ENCODE measurements around the gene MSI2.
A peak's percentile ranks its signal among the peaks of the same experiment; 100 is the strongest.

Gene MSI2

DNA sequence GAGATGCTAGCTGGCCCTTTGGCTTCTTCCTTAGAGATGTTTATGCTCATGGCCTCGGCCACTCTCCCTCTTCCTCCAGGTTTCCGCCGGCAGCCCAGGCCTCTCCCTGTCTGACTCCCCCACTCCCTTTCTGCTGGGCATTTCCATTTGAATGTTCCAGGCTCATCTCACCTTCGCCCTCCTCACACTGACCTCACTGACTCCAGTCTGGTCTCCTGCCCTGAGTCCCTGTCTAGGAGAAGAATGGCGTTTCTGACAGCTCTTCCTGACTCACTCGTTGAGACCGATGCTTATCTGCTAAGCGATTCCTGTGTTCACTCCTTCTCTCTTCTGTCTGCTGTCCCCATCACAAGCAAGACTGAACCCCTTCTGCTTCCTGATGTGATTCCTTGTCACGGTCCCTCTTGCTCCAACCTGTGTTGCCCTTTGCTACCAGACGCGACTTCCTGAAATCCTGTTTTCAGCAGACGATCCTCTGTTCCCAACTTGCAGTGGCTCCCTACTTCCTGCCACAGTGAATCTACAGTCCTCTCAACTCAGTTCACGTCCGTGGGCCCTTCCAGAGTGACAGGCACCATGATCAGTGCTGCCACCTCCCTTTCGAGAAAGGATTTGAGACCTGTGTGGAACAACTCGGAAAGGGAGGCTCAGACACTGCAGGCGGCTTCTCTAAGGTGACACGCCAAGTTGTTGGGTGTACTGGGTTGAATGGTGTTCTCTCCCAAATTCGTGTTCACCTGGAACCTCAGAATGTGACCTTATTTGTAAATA is 176.4 kb downstream of the MSI2 start:
- no peak for DNase-seq (ENCODE audit: low read depth in 3 of 3, low spot score in 1 of 3)

DNA sequence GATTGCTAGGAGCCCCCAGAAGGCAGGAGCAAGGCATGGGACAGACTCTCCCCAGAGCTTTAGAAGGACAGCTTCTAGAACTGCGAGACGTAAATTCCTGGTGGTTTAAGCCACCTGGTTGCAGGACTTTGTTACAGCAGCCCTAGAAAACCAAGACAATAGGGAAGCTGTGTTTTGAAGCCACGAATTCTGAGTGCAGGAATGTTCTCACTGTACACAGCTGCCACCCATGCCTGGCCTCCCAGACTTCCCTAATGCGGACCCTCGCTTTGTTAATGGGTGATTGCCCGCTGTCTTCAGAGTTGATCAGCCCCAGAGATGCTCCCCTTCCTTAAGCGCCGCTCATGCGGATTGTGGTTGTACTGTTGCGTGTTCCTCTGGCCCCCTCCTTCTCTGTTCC is 177.1 kb downstream of the MSI2 start:
- no peak for DNase-seq (ENCODE audit: low read depth in 3 of 3, low spot score in 1 of 3)

DNA sequence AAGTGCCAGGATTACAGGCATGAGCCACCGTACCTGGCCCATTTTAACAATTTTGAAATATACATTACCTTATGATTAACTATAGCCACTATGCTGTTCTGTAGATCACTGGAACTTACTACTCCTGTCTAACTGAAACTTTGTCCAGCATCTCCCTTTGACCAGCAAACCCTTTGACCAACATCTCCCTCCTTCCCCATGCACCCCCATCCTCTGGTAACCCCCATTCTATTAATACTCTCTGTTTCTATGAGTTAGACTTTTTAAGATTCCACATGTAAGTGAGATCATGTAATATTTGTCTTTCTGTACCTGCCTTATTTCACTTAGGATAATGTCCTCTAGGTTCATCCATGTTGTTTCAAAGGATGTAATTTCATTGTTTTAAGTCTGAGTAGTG is 178.0 kb downstream of the MSI2 start:
- no peak for DNase-seq (ENCODE audit: low read depth in 3 of 3, low spot score in 1 of 3)

DNA sequence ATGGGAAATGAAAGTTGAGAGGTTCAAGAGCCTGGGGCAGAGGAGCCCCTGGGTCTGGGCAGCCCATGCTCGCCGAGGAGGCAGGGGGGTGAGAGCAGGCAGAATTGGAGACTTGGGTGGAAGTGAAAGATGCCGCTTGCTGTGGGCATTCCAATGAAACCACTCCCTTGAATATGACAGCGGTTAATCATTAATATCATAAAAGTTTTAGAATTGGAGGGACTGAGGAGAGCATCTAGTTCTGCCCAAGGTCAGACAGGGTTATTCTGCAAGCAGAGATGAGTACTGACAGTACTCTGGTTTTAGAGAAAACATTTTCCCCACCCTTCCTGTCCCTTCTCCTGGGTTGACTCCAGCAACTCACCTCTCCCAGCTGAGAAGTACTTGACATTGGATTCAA is 180.2 kb downstream of the MSI2 start:
- DNase-seq (ENCODE audit: low read depth in 3 of 3, low spot score in 1 of 3) = no peak

DNA sequence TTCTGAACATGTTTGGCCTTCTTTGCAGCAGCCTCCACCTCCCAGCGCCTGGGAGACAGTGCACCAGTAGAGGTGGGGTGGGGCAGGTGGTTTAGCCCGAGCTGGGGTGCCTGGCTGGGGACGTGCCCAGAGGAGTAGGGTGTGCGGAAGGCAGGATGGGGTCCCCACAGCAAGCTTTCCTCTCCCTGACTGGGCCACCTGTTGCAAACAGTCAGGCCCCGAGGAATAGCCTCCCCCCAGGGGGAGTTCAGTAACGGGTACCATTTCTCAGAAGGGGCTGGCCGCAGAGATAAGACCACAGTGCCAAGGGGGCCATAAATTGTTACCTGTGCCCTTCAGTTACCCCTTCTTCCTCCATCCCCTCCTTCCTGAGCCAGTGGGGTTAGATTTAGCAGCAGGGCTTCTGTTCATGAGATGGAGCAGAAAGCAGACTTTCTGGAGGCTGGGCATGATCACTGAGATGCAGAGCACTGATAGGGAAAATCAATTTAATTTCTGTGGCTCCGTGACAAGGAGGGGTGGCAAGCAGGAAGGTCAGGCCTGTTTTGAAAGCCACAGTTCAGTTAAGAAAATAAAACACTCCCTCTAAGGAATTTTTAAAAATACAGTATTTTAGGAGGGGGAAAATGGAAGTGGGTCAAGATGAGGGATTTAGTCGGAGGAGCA is 181.9 kb downstream of the MSI2 start:
- DNase-seq (ENCODE audit: low read depth in 3 of 3, low spot score in 1 of 3) = no peak

DNA sequence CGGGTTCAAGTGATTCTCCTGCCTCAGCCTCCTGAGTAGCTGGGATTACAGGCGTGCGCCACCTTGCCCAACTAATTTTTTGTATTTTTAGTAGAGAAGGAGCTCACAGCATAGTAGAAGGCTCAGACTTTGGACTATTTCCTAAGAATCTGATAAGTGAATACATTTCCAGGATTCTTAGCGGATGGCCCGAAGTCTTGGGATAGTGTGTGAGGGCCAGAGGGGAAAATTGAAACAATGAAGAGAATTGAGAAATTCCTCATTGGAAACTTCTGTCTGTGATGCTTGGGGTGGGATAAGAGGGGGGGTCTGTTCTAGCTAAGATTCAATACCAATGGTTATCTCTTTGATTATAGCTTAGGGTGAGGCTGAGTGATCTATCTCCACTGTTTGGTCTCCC is 183.3 kb downstream of the MSI2 start:
- no peak for DNase-seq (ENCODE audit: low read depth in 3 of 3, low spot score in 1 of 3)

DNA sequence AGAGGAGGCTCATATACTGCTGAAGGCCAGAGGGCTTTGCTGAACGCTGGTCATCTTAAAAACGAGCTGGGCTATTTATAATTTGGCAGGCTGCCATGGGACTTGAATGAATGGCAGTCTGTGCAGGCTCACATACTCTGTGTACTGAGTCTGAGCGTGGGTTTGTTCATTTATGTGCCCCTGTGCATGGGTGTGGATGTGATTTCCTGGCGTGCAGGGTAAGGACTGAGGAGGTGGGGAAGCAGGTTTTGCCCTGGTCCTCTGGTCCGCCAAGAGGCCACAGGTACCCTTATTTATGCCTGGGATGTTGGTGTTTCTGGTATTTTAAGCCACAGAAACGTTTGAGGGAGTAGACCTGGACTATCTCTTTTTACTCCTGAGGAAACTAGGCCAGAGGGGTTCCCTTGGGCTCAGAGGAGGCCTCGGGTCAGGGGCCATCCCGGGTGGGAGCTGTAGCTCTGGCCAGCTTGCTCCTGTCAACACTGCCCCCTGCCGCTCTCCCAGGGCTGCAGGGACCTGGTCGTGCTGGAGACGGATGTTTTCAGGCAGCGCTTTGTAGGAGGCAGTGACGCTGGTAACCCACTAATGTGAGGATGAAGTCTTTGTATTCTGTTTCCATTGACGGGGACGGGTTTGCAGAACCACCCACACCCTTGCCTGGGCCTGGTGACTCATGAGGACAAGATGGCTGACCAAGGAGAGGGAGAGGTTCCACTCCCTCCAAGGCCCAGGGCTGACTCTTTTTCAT is 184.4 kb downstream of the MSI2 start:
- peak; percentile 23 to 49 (median 38) for DNase-seq (ENCODE audit: low read depth in 3 of 3, low spot score in 1 of 3)

DNA sequence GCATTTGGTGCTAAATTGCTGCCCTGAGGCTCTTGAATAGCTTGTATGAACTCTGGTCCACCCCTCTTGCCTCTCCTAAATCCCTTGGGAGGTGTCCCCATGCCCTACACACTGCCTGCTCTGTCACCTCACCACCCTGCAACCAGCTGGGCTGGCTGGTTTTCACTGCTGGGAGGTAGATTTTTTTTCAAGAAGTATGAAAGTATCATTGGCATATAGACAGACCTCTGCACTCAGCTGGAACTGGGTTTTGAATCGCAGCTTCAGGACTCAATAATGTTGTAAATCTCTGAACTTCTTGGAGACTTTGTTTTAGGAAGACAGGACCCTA is 184.9 kb downstream of the MSI2 start:
- no peak for DNase-seq (ENCODE audit: low read depth in 3 of 3, low spot score in 1 of 3)

DNA sequence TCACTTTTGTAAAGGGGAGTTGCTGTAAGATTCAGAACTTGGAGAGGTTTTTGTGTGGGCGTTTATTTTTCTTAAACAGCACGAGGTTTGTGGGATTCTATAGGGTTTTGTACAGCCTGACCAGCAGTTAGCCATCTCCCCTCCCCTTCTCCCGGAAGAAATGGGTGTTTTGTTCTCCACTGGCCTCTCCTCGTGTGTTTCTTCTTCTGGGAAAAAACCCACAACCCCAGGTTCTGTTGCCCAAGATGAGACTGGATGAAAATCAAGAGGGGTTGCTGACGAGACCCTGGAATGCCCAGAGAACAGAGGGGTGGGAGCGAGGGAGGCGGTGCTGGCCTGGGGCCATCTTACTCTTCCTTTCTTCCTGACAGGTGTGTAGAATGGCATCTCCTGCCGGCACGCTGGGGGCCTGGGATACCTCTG is 186.1 kb downstream of the MSI2 start:
- DNase-seq (ENCODE audit: low read depth in 3 of 3, low spot score in 1 of 3) = no peak

DNA sequence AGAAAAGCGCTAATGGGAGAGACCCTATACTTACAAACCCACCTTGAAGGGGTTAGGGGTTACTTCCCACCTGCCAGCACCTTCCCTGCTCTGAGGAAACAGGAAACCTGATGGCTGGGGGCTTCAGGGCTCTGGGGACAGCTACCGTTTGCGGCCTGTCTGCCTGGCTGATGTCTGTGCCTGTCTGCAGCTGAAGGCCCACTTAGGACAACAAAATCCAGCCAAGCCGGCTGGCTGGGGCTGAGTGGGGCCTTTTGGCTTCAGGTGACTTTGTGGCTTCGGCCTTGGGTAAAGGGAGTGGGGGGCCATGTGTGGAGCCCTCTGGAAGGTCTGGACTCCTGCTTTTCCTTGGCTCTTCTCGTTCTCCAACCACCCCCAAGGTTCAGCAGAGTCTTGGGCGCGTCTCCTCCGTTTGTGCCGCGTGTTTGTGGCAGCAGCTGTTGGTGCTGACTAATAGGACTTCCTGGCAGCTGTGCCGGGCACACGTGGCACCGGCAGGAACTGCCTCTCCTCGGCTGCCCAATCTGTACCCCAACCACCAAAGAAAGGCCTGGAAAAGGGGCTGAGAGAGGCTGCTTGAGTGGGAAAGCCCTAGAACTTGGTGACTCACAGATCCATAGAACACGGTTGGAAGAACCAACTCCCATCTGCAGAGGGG is 186.7 kb downstream of the MSI2 start:
- DNase-seq (ENCODE audit: low read depth in 3 of 3, low spot score in 1 of 3) = peak; percentile 13 to 41 (median 22)

DNA sequence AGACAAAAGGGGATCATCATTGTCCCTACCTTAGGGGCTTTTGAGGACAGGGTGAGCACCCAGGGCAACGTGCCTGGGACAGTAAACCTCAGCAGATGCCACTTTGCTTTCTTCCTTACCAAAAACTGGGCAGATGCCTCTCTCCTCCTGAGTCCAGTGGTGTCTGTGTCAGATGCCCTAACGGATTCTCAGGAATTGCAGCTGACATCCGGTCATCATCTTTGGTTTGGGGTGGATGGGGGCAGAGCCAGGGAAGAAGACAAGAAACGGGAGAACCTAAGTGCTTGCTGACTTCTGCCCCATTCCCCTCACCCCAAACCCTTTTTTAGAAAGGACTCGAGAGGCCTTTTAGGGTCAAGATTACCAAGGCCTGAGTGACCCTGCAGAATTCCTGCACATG is 187.5 kb downstream of the MSI2 start:
- DNase-seq (ENCODE audit: low read depth in 3 of 3, low spot score in 1 of 3) = no peak

DNA sequence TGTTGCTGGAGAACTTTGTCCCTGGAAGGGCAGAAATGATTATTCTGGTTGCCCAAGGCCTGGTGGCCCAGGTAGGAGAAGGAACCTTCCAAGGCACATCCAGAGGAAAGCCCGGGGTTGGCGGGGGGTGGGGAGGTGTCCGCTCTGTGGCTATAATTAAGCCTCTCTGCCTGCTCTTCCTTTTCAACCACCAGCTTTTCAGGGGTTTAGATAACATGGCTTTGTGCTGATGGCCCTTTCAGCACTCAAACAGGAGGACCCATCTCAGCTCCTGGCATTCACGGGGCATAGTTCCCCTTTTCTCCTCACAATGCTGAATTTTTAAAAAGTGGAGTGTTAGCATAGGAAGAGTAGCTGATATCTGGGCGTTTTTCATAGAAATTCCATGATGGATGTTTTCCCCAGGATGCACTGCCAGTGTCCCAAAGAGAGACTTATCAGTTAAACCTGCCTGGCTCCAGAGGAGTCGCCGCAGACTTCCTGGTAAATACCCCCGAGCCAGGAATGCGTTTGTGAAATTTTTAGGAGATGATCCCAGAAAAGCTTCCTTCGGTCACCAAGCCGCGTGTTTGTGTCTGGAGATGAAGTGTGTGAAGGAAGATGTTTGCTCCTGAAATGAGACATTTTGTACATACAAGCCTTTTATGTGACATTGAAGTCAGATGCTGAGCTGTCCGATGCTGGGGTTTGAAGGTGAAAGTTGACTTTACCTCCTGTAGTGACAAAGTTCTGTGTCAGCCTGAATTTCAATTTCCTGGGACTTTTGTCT is 188.5 kb downstream of the MSI2 start:
- no peak for DNase-seq (ENCODE audit: low read depth in 3 of 3, low spot score in 1 of 3)

DNA sequence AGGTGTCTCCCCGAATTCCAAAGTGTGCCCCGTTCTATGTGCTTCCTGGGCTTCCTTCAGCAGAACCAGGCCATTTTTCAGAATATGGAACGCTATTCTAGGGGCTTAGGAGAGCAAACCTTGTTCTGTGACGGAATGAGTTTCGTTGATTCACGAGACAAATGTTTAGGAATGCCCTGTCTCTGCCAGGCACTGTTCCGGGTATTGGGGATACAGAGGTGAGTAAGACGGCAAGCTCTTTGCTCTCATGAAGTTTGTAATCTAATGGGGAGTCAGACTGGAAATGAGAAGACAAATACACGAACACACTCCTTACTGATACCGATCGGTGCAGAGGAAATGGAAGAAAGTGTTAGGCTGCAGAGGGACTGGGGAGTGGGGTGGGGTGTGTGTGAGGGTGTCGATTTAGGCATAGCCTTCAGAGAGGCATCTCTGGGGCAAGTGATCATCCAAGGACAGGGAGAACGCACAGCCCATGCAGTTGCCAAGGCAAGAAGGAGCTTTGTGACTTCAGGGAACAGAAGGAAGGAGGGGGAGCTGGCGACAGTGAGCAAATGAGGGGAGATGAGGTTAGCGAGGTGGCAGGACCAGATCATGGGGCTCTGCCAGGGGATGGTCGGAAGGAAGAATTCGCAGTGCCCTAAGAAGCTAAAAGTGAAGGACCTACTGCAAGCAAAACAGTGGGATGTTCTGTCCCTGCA is 189.6 kb downstream of the MSI2 start:
- DNase-seq (ENCODE audit: low read depth in 3 of 3, low spot score in 1 of 3) = no peak

DNA sequence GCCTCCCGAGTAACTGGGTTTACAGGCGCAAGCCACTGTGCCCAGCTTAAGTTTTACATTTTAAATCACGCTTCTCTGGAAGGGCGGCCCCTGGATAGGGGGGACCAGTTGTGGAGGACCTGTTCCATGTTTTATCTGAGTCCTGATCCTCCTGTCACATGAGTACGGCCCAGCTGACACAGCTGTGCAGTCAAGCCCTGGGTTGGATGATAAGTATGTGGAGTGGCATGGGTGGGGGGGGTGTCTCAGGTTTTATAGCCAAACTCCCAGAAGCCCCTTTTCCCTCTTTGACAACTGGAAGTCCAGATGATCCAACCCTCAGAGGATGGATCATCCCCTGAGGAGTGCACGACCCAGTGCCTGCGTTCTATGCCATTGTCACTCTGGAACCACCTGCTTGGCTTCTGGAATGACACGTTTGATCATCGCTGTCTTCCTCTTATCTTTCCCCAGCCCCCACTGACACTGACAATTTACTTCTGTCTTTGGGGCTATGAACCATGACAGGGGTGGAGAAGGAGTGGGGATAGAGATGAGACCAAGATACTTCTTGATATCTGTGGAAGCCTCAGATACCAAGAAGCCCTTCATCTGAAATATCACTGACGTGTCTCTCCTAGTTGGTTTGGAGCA is 191.2 kb downstream of the MSI2 start:
- no peak for DNase-seq (ENCODE audit: low read depth in 3 of 3, low spot score in 1 of 3)

DNA sequence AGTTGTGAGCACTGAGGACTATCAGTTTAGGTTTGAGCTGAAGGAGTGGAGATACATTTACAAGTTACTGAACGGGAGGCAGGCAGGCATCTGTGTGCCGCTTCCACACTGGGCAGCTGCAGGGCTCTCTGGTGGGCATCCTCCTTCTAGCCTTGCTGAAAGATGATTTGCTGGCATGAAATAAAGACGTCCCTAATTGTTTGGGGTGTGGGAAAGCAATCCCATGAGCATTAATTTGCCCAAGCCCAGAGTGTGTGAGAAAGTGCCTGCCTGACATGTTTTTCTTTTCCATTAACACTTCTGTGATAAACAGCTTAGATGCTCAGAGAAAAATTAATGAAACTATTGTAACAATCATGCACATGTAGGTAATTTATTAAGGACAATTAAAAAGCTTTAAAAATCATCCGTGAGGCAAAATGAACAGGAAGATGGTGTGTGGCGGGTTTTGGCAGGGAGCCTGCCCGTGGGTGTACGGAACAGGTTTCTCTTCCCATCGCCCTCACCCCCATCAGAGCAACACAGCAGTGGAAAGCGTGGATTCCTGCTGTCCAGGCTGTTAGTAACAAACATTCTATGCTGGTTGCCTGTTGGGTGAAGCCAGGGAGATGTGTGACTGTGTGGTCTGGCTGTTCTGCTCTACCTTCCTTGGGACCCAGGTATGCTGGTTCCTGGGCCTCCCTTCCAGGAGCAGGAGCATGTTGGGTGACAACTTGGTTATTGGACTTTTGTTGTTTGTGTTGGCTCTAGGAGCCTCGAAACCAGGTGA is 191.9 kb downstream of the MSI2 start:
- no peak for DNase-seq (ENCODE audit: low read depth in 3 of 3, low spot score in 1 of 3)

DNA sequence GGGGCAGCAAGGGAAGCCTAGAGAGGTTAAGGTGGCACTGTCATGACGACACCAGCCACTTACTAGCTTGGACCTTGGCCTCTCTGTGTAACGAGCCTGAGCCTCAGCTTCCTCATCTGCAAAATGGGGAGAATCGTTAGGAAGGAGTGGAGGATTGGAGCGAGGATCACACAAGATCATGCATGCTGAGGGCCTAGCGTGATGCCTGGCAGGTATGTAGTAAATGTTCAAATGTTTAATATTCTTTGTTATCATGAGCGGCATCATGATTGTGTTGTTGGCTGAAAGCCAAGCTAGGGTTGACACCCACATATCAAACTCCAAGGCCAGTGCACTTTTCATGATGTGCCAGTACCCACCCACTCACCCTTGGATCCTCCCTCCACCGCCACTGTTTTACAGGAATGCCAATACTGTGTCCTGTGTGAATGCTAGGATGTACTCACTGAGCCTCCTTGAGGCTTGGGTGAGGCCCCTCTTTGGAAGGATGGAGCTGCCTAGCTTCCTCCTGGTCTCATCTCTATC is 192.5 kb downstream of the MSI2 start:
- no peak for DNase-seq (ENCODE audit: low read depth in 3 of 3, low spot score in 1 of 3)

DNA sequence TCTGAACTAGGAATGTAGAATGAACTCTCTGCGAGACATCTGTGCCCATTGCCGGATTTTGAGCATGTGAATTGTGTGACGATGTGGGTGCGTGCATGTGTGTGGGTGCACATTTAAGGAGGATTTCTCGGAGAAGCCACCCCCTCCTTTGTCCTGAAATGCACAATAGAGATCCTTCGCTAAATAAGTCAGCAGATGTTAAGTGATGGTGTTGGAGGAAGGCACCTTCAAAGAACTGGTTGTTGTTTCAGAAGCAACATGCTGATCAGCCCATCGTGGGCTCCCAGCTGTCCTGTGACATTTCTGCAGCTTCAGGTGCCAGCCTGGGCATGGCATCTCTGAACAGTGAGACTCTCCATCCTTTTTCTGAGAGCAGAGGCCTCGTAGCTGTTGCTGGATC is 194.9 kb downstream of the MSI2 start:
- DNase-seq (ENCODE audit: low read depth in 3 of 3, low spot score in 1 of 3) = no peak

DNA sequence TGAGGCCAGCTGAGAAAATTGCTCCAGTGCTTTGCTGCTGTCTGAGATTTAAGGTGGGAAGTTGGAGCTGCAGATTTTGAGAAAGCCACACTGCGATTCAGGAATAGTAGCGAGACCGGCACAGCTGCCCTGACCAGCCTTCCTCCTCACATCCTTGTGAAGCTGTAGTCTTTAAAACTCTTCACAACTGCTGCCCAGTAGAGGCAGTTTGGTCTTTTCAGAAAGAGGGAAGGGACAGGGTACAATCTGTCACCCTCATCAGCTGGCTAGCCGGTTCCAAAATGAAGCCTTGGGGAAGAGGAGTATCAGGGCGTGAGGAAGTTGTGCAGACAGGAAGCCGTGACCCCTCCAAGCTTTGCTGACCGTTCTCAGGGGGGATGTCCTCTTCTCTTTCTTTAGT is 195.3 kb downstream of the MSI2 start:
- DNase-seq (ENCODE audit: low read depth in 3 of 3, low spot score in 1 of 3) = no peak

DNA sequence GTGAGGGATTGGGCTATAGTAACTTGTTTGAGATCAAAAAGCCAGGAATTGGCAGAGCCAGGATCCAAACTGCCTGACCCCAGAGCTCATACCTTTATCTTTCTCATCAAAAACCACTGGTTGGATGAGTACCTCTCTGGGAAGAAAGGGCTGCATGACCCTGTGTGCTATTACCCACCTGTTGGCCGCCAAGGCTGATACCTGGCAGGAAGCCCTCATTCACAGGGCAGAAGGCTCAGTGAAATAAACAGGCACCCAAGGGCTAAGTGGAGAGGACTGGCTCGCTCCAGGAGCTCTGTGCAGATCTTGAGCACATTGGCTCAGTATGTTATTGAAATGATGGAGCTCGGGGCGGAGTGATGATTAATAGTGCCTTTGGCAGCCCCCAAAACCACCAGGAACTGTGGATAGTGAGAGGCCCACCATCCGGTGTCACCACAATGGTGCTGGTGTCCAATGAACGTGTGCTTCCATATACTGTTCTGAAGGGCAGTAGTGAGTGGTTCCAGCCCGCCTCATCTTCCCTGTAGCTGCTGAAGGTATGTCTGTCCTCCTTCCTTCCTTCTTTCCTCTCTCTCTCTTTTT is 197.6 kb downstream of the MSI2 start:
- DNase-seq (ENCODE audit: low read depth in 3 of 3, low spot score in 1 of 3) = no peak

Data from stimulated activated CD4-positive, alpha-beta T cell treated with anti-CD3 and anti-CD28 coated beads, TNF-alpha, amount 100 ng/mL, for 1 hour (primary cell).